Chondrocyte (in vitro differentiated cells): ENCODE measurements around the gene KCNG3. TPM values are rescaled to one million over a fixed set of nuclear protein-coding genes. Genes with fewer than 3 reads are reported as not detected.

Experiments
- DNase-seq: peaks from one replicate; pipeline ENCODE4 v3.0.0; 2021; ENCODE audit warnings: mixed read lengths, low spot score
- H3K27ac Mint-ChIP-seq: one replicate; pipeline ENCODE4 v1.8.0; 2021; ENCODE audit warnings: mild to moderate bottlenecking, moderate library complexity, mixed read lengths; ENCODE audit not compliant: unreplicated experiment
- H3K27me3 Mint-ChIP-seq: 2 replicates; pipeline ENCODE4 v1.8.0; 2021; ENCODE audit warnings: low read depth, mixed read lengths
- H3K36me3 Mint-ChIP-seq: 2 replicates; pipeline ENCODE4 v1.8.0; 2021; ENCODE audit warnings: low read depth, mixed read lengths
- H3K4me1 Mint-ChIP-seq: 2 replicates; pipeline ENCODE4 v1.8.0; 2021; ENCODE audit warnings: low read depth, mild to moderate bottlenecking, mixed read lengths
- H3K4me3 Mint-ChIP-seq: one replicate; pipeline ENCODE4 v1.8.0; 2021; ENCODE audit warnings: mild to moderate bottlenecking, moderate library complexity, mixed read lengths; ENCODE audit not compliant: unreplicated experiment
- H3K9me3 Mint-ChIP-seq: 2 replicates; pipeline ENCODE4 v1.8.0; 2021; ENCODE audit warnings: low read depth, mixed read lengths
- total RNA-seq: library from RNA; stranded (reverse); gene quantifications from 3 replicates; pipeline ENCODE4 v1.2.1, GENCODE V29; 2021
- TF ChIP-seq, protein P1 (sequence below): fragments of 200-600 bp; sonication (generic); IDR thresholded peaks from 2 replicates; pipeline ENCODE4 v1.5.0; 2021; ENCODE audit warnings: antibody characterized with exemption, mild to moderate bottlenecking, moderate library complexity

KCNG3 gene
- total RNA-seq, 1 donor from 2014 or later = 0.05 TPM

DNA sequence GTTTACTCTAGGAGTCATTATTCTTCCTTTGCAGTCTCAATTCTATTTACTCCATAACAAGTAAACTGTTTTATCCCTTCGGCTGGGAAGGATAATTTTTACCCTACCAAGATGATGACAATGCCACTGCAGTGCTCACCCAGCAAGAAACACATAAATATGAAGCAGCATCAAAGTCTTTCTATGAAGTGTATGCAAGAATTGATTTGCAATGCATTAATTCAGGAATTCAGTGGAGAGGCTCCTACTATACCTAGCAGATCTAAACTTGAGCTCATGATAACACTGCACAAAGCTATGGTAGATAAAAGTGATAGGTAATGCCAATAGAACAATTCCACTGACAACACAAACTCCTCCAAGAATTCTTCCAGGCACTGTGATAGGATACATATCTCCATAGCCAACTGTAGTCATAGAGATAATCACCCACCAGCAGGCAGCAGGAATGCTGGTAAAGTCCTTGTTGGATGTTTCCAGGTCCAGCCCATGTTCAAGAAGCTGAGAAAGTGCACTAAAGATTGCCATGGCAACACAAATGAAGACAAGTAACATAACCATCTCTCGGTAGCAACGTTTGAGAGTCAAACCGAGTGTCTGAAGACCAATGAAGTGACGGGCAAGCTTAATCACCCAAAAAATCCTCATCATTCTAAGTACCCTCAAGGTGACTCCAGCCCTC lies 49.9 kb downstream of the KCNG3 start:
- Mint-ChIP-seq H3K36me3 (peaks cover 1% of the 10 kb centered on the region), H3K27ac (no peak overlapping the region)

DNA sequence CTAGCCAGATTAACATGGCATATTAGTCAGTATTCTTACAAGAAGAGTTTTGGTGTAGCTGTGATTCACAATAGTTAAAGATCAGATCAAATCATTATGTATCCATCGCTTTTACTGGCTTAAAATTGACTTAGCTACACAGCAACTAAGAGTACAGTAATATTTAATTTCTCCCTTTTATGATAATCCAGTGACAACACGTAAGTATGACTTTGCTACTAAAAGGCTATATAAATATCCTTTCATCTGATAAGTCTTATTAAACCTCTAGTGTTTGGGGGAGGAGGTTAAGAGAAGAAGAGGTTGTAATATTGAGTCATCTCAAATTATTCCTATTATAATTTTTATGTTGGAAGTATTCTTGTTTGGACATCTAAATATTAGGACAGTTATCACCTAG lies 51.0 kb downstream of the KCNG3 start:
- Mint-ChIP-seq H3K4me3 (no peak overlapping the region), H3K36me3 (peaks cover 1% of the 10 kb centered on the region), H3K9me3 (no peaks in the 10 kb centered on the region), H3K27me3 (peaks cover 29% of the 10 kb centered on the region), H3K27ac (no peak overlapping the region), H3K4me1 (no peaks in the 10 kb centered on the region)
- DNase-seq = no peak
- TF ChIP-seq, protein P1, sequence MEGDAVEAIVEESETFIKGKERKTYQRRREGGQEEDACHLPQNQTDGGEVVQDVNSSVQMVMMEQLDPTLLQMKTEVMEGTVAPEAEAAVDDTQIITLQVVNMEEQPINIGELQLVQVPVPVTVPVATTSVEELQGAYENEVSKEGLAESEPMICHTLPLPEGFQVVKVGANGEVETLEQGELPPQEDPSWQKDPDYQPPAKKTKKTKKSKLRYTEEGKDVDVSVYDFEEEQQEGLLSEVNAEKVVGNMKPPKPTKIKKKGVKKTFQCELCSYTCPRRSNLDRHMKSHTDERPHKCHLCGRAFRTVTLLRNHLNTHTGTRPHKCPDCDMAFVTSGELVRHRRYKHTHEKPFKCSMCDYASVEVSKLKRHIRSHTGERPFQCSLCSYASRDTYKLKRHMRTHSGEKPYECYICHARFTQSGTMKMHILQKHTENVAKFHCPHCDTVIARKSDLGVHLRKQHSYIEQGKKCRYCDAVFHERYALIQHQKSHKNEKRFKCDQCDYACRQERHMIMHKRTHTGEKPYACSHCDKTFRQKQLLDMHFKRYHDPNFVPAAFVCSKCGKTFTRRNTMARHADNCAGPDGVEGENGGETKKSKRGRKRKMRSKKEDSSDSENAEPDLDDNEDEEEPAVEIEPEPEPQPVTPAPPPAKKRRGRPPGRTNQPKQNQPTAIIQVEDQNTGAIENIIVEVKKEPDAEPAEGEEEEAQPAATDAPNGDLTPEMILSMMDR = no peak

More for the DNA sequence above, 49.9 kb downstream of the KCNG3 start:
- Mint-ChIP-seq H3K27me3 (peaks cover 26% of the 10 kb centered on the region), H3K4me1 (no peaks in the 10 kb centered on the region), H3K9me3 (no peaks in the 10 kb centered on the region), H3K4me3 (no peak overlapping the region)
- no peak for DNase-seq
- TF ChIP-seq, protein P1 = no peak

DNA sequence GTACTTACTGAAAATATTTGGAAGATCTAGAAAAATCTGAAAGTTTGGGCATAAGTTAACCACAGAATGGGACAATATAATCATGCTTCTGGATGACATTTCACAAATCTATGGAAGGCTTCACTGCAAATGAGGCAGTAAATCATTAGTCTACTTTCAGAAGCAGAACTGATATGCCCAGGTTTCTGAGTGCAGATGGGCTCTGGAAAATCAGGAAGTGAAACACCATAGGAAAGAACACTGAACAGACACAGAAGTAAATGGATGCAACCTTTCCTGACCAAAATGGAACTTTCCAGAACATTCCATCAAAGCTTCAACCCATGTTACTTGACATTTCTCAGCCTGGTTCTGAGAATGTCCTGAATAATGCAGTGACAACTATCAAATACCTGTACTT lies 55.1 kb downstream of the KCNG3 start:
- Mint-ChIP-seq H3K27me3 (peaks cover 29% of the 10 kb centered on the region), H3K4me3 (no peak overlapping the region), H3K4me1 (no peaks in the 10 kb centered on the region), H3K27ac (no peak overlapping the region), H3K9me3 (no peaks in the 10 kb centered on the region), H3K36me3 (no peaks in the 10 kb centered on the region)
- no peak for DNase-seq
- TF ChIP-seq, protein P1 = no peak

DNA sequence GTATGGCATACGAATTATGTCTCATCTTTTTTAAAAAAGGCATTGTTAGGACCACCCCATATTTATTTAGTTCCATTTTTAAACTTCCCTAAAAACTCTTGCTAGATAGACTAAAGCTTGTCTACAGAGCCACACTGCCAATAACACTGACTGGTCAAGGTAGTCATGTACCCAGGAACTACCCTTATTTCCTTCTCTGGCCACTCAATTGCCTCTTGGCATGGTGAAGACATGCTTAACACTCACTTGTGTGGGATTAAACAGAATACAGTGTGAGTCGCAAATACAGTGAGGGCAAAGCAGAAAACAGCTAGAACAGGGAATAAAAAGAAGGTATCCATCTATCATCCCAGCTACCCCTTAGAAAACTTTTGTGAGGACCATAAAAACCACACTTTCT lies 57.4 kb downstream of the KCNG3 start:
- Mint-ChIP-seq H3K27me3 (peaks cover 25% of the 10 kb centered on the region), H3K9me3 (no peaks in the 10 kb centered on the region), H3K4me1 (no peaks in the 10 kb centered on the region), H3K27ac (no peak overlapping the region), H3K4me3 (no peak overlapping the region), H3K36me3 (peaks cover 2% of the 10 kb centered on the region)
- no peak for DNase-seq
- TF ChIP-seq, protein P1 = no peak

DNA sequence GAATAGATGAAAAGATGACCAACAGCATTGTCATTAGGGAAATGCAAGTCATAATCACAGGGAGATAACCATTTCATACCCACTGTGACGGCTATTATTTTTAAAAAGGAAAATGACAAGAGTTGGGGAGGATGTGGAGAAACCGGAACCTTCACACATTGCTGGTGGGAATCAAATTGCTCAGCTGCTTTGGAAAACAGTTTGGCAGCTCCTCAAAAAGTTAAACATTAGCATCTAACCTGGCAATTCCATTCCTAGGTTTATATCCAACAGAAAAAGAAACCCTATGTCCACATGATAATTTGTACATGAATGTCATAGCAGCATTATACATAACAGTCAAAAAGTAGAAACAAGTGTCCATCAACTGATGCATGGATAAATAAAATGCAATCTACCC lies 58.2 kb downstream of the KCNG3 start:
- no peak for DNase-seq
- TF ChIP-seq, protein P1 = no peak
- peaks cover 22% of the 10 kb centered on the region for H3K27me3 Mint-ChIP-seq
- no peak overlapping the region for H3K4me3 Mint-ChIP-seq
- no peak overlapping the region for H3K27ac Mint-ChIP-seq
- peaks cover 2% of the 10 kb centered on the region for H3K36me3 Mint-ChIP-seq
- H3K4me1 Mint-ChIP-seq = no peaks in the 10 kb centered on the region
- H3K9me3 Mint-ChIP-seq = no peaks in the 10 kb centered on the region
